Amniotic stem cell (primary cell): ENCODE results near the gene SMIM14.
"Not testable (repeated sequence)": the region's sequence is repeated elsewhere in the genome, so short reads cannot be mapped to it uniquely, and the experiment has no call there.

Source experiments
- DNase-seq: peaks from one replicate; lab custom pipeline; 2025; lab: John Stamatoyannopoulos, UW

Gene SMIM14

DNA sequence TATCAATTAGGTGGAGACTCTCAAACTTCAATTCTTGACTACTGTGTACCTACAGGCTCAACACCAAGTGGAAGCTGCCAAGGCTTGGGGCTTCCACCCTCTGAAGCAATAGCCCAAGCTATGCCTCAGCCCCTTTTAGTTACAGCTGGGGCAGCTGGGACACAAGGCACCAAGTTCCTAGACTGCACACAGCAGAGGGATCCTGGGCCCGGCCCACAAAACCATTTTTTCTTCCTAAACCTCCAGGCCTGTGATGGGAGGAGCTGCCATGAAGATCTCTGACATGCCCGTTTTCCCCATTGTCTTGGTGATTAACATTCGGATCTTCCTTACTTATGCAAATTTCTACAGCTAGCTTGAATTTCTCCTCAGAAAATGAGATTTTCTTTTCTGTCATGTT is 108.0 kb downstream of the SMIM14 start:
- DNase-seq, result no peak

DNA sequence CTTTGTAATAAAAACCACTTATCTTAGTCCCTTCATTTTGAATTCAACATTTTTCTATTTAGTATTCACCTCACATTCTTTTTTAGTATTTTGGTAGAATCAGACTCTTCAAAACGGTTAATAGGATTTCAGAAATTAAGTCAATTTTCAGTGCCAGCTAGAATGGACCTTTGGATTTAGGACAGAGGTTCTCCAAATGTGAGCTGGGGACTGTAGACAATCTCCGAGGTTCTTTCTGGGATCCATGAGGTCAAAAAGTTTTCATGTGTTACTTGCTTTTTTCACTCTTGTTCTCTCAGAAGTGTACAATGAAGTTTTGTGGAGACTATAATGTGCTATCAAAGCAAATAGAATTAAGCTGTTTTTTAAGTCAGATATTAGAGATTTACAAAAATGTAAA is 109.1 kb downstream of the SMIM14 start:
- DNase-seq, result no peak

DNA sequence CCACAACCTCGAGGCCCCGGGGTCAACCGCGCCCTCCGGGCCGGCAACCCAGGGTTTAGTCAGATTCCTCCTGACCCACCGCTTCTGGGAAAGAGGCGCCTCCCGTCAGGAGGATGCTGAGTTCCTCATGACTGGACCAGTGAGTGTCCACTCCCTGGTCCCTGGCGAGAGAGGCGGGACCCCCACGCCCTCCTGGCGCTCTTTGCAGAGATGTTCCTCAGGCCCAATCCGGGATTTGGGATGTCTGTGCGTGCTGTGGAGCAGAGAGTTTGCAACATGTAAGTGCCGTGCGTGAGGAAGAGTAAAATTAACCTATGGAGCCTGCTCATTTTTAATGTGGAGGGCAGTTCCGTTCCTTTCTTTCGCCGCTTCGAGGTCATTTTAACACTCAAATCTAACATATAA is 110.6 kb downstream of the SMIM14 start:
- peak; percentile 77 for DNase-seq

DNA sequence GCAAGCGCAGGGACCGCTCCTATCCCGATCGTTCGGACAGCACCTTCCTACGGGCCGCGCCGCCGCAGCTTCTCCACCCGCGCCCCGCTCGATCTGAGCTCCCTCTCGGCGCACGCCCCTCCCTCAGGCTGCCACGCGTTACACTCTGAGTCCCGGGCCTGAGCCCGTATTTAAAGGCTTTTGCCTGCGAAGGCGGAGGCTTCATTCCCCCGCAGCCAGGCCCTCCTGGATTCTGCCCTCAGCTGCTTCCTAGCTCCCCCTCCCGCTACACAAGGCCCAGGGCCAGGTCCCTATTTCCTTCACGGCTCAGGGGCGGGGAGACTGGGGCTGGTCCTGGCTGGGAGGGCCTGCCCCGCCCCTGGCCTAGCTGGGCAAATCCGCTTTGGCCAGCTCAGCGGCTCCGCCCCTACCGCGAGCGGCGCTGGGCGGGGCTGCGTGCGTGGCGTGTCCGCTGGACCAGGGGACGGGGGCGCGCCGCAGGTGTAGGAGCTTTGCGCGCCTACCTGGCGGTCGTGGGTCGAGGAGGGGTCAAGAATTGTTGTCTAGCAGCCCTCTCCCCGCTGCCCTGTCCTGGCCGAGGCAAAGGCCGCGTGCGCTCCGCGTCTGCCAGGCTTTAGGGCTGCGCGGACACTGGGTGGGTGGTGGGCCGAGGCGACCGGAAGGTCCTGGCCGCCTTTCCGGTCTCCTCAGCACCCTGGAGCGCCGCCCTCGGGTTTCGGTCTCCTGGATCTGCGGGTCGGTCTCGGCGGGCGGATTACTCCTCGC is 111.2 kb downstream of the SMIM14 start, which contains the start of gene UGDH:
Gene UGDH (minus strand): TSS at position 144 of the 765 bp plus-strand sequence. CDS start 5,927 bp downstream, outside the sequence.
- peak; percentile 94 for DNase-seq

DNA sequence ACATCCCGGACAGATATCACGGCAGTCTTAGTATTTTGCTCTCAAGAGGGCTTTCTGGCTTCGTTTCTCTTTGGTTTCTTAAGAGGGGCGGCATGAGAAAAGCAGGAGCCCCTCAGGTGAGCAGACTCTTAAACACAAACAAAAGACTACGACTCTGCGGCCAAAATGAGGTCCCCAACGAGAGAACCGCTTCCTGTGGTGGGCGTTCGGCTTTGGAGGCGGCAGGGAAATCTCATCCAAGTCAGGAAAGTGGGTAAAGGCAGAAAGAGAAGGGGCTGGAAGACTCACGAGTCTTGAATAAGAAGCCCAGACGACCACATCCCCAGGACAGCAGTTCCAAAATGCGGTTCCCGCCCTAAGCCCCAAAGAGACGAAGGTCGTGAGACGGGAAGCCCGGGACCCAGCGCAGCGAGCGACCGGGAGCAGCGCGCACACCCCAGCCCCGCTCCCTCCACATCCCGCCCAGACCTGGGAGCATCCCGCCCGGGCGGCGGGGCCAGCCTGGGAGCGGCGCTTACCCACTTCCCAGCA is 111.8 kb downstream of the SMIM14 start:
- no peak for DNase-seq

DNA sequence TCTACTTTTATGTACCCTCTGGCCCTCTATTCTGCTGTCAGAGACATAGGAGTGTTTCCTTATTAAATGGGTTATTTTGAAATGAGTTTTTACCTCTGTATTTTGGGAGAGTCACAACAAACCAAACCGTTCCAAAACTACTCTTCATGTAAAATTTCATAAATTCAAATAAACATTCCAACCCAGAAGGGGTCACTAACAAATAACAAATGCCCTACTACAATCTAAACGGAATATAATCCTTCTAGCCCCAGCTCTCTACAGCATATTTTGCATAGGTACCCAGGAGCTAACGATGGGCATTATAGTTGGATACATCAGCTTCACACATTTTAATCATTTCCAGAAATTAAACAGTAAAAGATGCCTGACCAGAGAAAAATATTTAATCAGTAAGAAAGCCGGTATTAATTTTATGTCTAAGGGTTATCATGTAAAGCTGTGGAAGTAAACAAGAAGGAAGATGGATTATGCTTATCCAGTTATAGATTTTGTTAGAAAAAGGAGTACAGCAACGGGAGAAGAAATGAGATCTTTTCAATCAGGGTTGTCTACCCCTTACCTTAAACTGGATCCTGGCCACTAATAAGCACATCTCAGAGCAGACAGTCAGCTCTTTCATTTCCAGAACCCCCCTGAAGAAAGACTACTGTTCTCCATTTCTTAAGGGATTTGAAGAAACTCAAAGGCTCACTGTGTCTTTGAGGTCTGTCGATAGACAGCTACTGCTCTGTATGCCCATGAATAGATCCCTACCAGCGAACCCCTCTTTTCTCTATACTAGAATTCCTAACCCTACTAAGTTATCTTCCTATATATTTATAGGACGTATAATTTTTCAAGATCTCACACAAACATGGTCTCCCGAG is 112.6 kb downstream of the SMIM14 start:
- no peak for DNase-seq

DNA sequence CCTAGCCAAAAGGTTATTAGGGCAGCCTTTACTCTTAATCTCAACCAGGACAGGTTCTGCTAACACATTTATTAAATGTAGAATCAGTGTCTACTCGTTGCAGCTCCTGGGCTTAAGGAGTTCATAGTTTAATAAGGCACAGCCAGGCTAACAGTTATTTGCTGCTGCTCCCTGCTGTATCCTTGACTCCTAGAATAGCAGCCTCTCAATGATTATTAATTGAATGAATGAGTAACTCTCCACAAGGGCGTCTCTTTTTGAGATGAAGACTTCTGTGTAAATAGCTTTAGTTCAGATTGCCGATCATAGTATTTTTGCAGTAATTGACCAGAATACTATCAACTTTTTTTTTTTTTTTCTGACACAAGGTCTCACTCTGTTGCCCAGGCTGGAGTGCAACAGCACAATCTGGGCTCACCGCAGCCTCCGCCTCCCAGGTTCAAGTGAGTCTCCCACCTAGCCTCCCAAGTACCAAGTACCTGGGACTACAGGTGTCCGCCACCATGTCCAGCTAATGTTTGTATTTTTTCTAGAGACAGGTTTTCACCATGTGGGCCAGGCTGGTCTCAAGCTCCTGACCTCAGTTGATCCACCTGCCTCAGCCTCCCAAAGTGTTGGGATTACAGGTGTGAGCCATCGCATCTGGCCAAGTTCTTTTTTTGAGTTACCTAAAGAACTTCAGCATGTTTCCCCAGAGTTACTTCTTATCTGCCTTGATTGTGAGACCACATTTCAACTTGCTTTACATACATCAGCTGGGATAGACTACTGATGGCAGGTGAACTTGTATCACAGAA is 114.3 kb downstream of the SMIM14 start:
- DNase-seq, result no peak

DNA sequence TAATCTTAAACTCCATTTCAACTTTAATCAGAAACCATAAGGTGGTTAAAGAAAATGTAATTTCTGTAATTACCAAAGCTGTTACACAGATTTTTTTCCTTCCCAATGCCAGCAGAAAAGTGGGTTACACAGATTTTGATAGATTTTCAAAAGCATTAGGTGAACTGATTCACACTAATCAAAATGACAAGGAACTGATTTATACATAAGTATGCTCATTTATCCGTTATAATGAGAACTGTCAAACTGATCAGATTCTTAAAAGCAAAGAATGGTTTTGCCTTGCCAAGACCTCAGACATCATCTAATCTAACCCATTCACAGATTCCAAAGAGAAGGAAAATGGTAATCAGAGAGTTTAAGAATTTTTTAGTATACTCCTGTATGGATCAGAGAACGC is 116.6 kb downstream of the SMIM14 start:
- DNase-seq, result no peak

DNA sequence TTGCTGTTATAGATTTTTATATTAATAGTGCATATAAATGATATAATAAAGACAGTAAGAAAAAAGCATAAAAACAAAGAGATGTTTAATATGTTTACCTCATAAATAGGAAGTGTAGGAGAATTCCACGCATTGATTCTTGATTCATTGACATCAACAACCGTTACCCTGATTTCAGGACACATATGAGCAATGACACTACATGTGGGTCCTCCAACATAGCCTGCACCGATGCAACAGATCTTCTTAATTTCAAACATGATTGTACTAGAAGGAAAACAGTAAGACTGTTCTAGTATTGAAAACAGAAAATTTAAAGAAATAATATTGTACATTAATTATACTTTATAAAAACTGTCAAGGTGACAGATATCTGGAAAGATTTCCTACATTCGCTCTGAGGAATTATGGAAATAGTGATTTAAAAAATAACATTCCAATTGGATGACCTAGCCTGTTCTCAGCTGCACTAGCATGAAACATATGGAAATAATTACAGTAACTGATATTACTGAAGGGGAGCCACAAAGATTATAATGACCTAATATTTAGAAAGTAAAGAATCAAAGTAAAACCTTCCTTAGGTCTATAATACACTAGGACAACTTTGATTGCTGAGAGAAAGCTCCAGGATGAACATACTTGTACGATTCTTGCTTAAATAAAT is 117.3 kb downstream of the SMIM14 start:
- peak; percentile 55 for DNase-seq

DNA sequence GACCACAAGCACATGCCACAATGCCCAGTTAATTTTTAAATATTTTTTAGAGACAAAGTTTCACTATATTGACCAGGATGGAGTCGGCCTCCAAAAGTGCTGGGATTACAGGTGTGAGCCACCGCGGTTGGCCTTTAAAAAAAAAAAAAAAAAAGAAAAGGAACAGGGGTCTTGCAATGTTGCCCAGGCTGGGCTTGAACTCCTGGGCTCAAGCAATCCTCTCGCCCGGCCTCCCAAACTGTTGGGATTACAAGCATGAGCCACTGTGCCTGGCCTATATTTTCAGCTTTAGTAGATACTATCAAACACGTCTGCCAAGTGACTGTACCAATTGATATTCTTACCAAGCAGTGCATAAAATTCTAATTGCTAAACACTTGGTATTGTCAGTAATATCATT is 120.2 kb downstream of the SMIM14 start:
- no peak for DNase-seq

DNA sequence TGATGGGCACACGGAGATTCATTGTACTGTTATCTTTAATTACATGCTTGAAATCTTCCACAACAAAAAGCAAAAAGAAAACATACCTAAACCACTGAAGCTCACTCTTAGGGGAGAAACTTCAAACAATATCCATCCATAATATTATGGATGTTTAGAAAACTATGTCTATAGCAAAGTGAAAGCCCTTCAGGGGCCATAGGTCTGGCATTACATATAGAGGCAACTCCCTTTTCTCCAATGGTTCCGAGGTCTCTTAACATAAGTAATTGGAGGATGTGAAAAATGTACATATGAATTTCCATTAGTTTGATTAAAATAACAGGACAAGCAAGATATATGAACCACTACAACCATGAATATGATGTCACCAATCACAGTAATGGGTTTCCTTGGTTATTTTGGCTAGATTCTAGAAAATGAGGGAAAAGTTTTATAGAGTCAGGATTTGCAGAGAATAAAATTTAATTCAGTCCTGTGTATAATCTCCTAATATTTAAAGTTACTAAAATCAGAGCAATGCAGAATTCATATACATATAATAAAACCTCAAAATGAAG is 122.2 kb downstream of the SMIM14 start:
- DNase-seq, result no peak

DNA sequence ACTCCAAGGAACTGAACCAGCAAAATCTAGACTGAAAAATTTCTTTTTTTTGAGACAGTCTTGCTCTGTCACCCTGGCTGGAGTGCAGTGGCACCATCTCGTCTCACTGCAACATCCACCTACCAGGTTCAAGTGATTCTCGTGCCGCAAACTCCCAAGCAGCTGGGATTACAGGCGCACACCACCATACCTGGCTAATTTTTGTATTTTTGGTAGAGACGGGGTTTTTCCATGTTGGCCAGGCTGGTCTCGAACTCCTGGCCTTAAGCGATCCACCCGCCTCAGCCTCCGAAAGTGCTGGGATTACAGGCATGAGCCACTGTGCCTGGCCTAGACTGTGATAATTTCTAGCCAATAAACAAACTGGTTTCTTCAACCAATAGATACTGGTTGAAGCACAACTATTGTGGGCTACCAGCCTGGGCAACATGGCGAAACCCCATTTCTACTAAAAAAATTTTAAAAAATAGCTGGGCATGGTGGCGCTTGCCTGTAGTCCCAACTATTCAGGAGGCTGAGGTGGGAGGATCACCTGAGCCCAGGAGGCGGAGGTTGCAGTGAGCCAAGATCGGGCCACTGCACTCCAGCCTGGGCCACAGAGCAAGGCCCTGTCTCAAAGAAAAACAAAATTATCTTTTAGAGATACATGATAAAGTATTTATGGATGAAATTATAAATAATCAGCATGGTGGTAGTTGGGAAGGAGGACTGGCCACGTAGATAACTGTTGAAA is 122.8 kb downstream of the SMIM14 start:
- DNase-seq, result not testable (repeated sequence)

DNA sequence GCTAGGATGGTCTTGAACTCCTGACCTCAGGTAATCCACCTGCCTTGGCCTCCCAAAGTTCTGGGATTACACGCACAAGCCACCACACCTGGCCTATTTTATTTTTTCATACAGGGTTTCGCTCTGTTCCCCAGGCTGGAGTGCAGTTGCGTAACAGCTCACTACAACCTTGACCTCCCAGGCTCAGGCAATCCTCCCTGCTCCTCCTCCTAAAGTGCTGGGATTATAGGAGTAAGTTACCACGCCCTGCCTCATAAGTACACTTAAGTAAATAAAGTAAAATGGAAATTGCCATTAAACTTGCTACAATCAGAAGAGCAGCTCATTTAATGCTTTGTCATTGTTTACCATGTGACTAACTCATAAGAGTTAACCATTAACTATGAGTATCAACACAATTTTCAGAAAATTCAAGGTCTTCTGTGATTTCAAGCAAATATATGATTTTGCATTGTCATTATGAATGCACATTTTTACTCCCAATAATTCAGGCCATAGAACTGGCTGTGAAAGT is 123.7 kb downstream of the SMIM14 start:
- DNase-seq, result no peak

DNA sequence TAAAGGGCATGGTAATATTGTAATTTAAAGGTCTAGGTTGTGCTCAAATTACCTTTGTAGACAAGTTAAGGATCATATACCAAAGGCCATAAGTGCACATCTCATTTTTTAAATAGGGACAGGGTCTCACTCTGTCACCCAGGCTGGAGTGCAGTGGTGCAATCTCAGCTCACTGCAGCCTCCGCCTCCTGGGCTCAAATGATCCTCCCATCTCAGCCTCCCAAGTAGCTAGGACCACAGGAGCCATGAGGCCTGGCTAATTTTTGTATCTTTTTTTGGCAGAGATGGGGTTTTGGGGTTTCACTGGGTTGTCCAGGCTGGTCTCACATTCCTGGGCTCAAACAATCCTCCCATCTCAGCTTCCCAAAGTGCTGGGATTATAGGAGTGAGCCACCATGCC is 124.4 kb downstream of the SMIM14 start:
- not testable (repeated sequence) for DNase-seq

DNA sequence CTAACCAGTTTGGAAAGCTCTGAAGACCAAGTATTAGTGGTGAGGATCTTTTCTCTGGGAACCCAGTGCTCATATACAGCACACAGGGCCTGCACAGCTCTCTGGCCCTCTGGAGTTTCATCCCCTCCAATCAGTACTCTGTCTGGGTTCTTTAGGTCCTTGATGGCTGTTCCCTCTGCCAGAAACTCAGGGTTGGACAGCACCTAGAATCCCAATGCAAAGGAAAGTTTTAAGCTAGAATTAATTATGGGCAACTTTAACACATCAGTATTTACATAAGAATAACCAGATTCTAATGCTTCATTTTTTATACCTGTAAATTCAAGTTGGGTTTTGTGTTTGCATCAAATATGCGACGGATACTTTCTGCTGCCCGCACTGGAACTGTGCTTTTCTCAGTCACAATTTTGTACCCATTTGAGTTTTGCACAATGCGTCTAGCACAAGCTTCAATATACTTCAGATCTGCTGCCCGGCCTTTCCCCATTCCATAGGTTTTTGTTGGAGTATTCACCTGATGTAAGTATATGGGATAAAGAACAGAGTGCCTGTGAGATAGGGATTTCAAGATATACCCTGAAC is 128.2 kb downstream of the SMIM14 start:
- DNase-seq, result no peak

DNA sequence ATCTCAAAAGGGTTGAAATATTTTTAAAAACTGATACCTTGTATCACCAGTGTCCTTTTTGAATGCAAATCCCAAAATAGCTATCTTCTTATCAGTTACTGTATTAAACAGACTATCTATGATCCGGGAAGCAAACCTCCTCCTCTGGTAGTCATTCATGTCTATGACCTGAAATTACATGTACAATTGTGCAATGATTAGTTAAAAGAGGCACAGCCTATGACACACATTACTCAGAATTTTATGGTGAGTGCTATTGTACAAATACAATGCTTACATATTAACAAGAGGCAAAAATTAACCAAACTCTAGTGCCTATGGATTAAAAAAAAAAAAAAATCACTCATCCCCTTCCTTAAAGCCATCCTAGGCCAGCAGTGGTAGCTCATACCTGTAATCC is 133.1 kb downstream of the SMIM14 start:
- no peak for DNase-seq

DNA sequence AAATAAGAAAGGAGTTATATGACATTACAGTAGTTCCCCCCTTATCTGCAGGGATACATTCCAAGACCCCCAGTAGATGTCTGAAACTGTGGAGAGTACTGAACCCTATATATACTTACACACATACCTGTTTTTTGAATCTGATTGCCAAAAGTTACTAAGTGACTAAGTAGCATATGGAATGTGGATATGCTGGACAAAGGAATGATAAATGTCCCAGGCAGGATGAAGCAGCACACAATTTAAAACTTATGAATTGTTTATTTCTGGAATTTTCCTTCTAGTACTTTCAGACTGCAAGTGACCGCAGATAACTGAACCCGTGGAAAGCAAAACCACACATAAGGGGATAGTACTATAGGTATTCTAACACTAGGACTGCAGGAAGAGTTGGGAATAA is 134.1 kb downstream of the SMIM14 start:
- no peak for DNase-seq

DNA sequence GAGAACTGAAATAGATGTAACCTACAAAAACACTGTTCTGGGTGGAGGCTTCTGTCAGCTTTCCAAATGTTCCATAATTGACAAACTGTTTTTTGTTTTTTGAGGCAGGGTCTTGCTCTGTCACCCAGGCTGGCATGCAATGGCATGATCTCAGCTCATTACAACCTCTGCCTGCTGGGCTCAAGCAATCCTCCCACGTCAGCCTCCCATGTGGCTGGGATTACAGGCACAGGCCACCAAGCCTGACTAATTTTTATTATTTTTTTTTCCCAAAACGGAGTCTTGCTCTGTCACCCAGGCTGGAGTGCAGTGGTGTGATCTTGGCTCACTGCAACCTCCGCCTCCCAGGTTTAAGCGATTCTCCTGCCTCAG is 136.0 kb downstream of the SMIM14 start:
- not testable (repeated sequence) for DNase-seq

DNA sequence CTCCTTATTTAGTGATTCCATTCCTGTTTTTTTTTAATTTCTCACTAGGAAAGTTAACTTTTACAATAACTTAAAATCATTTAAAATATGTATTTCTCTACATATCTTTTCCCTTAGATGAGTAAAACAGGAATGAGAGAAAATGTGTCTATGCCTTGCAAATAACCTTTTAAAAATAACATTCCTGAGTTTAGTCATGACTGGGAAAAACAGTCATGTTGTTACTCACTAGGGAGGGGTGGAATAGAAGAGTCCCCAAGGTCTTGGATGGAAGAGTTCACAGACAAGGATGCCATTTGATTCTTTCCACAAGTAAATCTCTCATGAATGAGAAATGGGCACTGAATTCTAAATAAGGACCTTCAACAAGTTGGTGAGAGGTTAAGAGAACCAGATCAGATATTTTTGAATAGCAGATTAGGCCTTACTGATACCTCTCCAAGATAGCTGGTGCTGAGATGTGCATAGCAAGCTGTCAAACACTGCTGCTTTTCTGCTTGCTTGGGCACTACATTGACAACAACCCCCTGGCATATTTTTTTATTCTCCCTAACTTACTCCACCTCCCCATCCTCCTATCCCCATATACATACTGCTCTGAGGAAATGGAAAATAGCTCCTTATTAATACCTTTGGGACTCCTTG is 136.5 kb downstream of the SMIM14 start:
- peak; percentile 70 for DNase-seq

DNA sequence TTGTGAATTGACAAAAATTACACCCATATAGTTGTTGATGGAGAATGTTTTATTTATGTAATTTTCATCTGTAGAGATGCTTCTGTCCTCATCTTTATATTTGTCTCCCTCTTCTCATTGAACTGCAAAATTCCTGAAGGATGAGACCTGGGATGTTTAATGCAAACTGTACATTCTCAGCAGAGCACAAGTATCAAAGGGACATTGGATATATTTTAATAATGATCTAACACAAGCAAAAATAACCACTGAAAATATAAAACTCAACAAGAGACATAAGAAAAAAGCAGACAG is 140.0 kb downstream of the SMIM14 start:
- DNase-seq, result no peak
